ENCODE measurements around the gene DPEP2. TPM values are rescaled to one million over a fixed set of nuclear protein-coding genes. Genes with fewer than 3 reads are reported as not detected.

DPEP2 gene
- polyA plus RNA-seq, 3 donors: 117 to 235 (median 124) TPM

GRCh38 chr16:67959536-67960329, 39.6 kb downstream of the DPEP2 start:
- H3K4me1 Mint-ChIP-seq: no peaks in the 10 kb centered on the region
- 98% methylated on average over 5 of the region's 11 CpGs for WGBS (ENCODE audit: insufficient coverage)
- Histone ChIP-seq H3K9me3 (replicated peaks in 1 of 2; ENCODE audit: control insufficient read depth in 1 of 2, insufficient read depth in 1 of 2, low read length in 2 of 2) (no peaks in the 10 kb centered on the region), H3K9ac (ENCODE audit: insufficient read depth, low read length, poor library complexity, severe bottlenecking) (no peak overlapping the region), H2AFZ (ENCODE audit: insufficient read depth, low read depth, low read length, poor library complexity, severe bottlenecking) (no peak overlapping the region), H3K4me2 (replicated peaks; ENCODE audit: extremely low read depth, low read length, poor library complexity, severe bottlenecking) (no peak overlapping the region), H3K36me3 (replicated peaks in 1 of 2; ENCODE audit: control insufficient read depth in 1 of 2, insufficient read depth in 2 of 2, low read length in 2 of 2) (peaks cover 48 to 78% of the 10 kb centered on the region in 2 donors), H3K79me2 (ENCODE audit: insufficient read depth, low read length) (peaks cover 8% of the 10 kb centered on the region), H4K20me1 (ENCODE audit: insufficient read depth, low read length) (peaks cover 16% of the 10 kb centered on the region), H3K4me1 (ENCODE audit: control insufficient read depth in 1 of 2, insufficient read depth in 2 of 2, low read length in 2 of 2) (no peaks in the 10 kb centered on the region), H3K27ac (ENCODE audit: low read depth in 1 of 2, low read length in 2 of 2) (no peak overlapping the region), H3K4me3 (replicated peaks in 1 of 3; ENCODE audit: low read depth in 2 of 3, low read length in 3 of 3) (no peak overlapping the region), H3K27me3 (ENCODE audit: control insufficient read depth in 2 of 2, insufficient read depth in 2 of 2, low read length in 2 of 2) (no peaks in the 10 kb centered on the region)
- TF ChIP-seq CTCF (IDR thresholded peaks at IDR 0.05): no peak
- intact Hi-C loops (cut with micrococcal nuclease): no loop called here
- no peak overlapping the region for H3K4me3 Mint-ChIP-seq
- no peaks in the 10 kb centered on the region for H3K9me3 Mint-ChIP-seq
- no peak overlapping the region for H3K27ac Mint-ChIP-seq
- no peak for DNase-seq
- peaks cover 0 to 2% (median 0%) of the 10 kb centered on the region in 3 donors for H3K27me3 Mint-ChIP-seq (ENCODE audit: low read depth in 3 of 3)
- H3K36me3 Mint-ChIP-seq: peaks cover 62 to 73% of the 10 kb centered on the region in 2 donors

- Histone ChIP-seq H3K4me2 (replicated peaks; ENCODE audit: extremely low read depth, low read length, poor library complexity, severe bottlenecking) (no peak overlapping the region), H3K9ac (ENCODE audit: insufficient read depth, low read length, poor library complexity, severe bottlenecking) (no peak overlapping the region), H3K9me3 (replicated peaks in 1 of 2; ENCODE audit: control insufficient read depth in 1 of 2, insufficient read depth in 1 of 2, low read length in 2 of 2) (no peaks in the 10 kb centered on the region), H3K79me2 (ENCODE audit: insufficient read depth, low read length) (no peaks in the 10 kb centered on the region), H3K27me3 (ENCODE audit: control insufficient read depth in 2 of 2, insufficient read depth in 2 of 2, low read length in 2 of 2) (no peaks in the 10 kb centered on the region), H4K20me1 (ENCODE audit: insufficient read depth, low read length) (no peaks in the 10 kb centered on the region), H3K27ac (ENCODE audit: low read depth in 1 of 2, low read length in 2 of 2) (no peak overlapping the region), H3K36me3 (replicated peaks in 1 of 2; ENCODE audit: control insufficient read depth in 1 of 2, insufficient read depth in 2 of 2, low read length in 2 of 2) (peaks cover 62 to 82% of the 10 kb centered on the region in 2 donors), H3K4me1 (ENCODE audit: control insufficient read depth in 1 of 2, insufficient read depth in 2 of 2, low read length in 2 of 2) (no peaks in the 10 kb centered on the region), H3K4me3 (replicated peaks in 1 of 3; ENCODE audit: low read depth in 2 of 3, low read length in 3 of 3) (no peak overlapping the region), H2AFZ (ENCODE audit: insufficient read depth, low read depth, low read length, poor library complexity, severe bottlenecking) (no peak overlapping the region)
- no peak for DNase-seq
- peaks cover 68 to 84% of the 10 kb centered on the region in 2 donors for H3K36me3 Mint-ChIP-seq
- H3K4me3 Mint-ChIP-seq: no peak overlapping the region
- intact Hi-C loops (cut with micrococcal nuclease): no loop called here
- H3K4me1 Mint-ChIP-seq: no peaks in the 10 kb centered on the region
- no peak overlapping the region for H3K27ac Mint-ChIP-seq
- peaks cover 0 to 2% (median 0%) of the 10 kb centered on the region in 3 donors for H3K27me3 Mint-ChIP-seq (ENCODE audit: low read depth in 3 of 3)
- WGBS (ENCODE audit: insufficient coverage): 100% methylated on average over 3 of the region's 9 CpGs
- no peak for TF ChIP-seq CTCF (IDR thresholded peaks at IDR 0.05)
- H3K9me3 Mint-ChIP-seq: no peaks in the 10 kb centered on the region
Measured at GRCh38 chr16:67957622-67958021, 41.7 kb downstream of the DPEP2 start.
